Esophagus muscularis mucosa (tissue), 3 donors: ENCODE measurements around the gene CAMTA1.

Experiments used
- POLR2A ChIP-seq: fragments of 450-650 bp; IDR thresholded peaks from one replicate; pipeline ENCODE4 v1.6.1; 2017; ENCODE audit warnings: antibody characterized with exemption, moderate library complexity, mild to moderate bottlenecking, low read depth
- POLR2AphosphoS5 ChIP-seq, 2 donors: sonication (generic); formaldehyde crosslinking; IDR thresholded peaks; one replicate each; pipeline ENCODE4 v1.6.1; 2017; ENCODE audit warnings: antibody characterized with exemption in 2 of 2
- TF ChIP-seq, protein P1 (sequence below), 3 experiments: fragments of 200-600 bp in 2 of 3; fragments of 450-650 bp in 1 of 3; sonication (generic) in 2 of 3; IDR thresholded peaks; one replicate each; pipeline ENCODE4 v1.5.1; 2017 to 2019; ENCODE audit warnings: antibody characterized with exemption in 3 of 3, mild to moderate bottlenecking in 2 of 3, moderate library complexity in 1 of 3

DNA sequence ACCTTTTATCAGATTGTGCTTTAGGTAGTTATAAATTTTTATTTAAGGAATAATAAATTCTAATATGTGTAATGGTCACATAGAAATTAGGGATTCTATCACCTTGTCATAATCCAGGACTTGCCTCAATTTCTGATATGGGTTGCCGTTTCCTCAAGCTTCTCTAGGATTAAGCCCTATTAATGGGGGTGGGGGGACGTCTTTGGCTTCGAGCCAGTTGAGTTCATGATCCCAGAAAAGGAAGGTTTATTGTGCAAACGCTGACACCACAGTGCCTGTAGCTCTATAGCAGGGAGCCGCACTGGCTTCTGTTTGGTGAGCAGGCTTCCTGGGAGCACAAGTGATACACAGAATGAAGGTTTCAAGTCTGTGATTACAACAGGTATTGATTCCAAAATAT, 963.9 kb downstream of the CAMTA1 start:
- no peak for TF ChIP-seq POLR2AphosphoS5 (IDR thresholded peaks at IDR 0.05)
- no peak for TF ChIP-seq POLR2A
- TF ChIP-seq, protein P1, sequence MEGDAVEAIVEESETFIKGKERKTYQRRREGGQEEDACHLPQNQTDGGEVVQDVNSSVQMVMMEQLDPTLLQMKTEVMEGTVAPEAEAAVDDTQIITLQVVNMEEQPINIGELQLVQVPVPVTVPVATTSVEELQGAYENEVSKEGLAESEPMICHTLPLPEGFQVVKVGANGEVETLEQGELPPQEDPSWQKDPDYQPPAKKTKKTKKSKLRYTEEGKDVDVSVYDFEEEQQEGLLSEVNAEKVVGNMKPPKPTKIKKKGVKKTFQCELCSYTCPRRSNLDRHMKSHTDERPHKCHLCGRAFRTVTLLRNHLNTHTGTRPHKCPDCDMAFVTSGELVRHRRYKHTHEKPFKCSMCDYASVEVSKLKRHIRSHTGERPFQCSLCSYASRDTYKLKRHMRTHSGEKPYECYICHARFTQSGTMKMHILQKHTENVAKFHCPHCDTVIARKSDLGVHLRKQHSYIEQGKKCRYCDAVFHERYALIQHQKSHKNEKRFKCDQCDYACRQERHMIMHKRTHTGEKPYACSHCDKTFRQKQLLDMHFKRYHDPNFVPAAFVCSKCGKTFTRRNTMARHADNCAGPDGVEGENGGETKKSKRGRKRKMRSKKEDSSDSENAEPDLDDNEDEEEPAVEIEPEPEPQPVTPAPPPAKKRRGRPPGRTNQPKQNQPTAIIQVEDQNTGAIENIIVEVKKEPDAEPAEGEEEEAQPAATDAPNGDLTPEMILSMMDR (IDR thresholded peaks at IDR 0.05): no peak
